Fibroblast of skin of scalp (primary cell): Measurements from ENCODE around the gene MTRF1L.
"Not testable (repeated sequence)": the region's sequence is repeated elsewhere in the genome, so short reads cannot be mapped to it uniquely, and the experiment has no call there.

Experiments used
- DNase-seq: peaks from one replicate; pipeline ENCODE4 v3.0.0-alpha.2; 2013

MTRF1L gene

DNA sequence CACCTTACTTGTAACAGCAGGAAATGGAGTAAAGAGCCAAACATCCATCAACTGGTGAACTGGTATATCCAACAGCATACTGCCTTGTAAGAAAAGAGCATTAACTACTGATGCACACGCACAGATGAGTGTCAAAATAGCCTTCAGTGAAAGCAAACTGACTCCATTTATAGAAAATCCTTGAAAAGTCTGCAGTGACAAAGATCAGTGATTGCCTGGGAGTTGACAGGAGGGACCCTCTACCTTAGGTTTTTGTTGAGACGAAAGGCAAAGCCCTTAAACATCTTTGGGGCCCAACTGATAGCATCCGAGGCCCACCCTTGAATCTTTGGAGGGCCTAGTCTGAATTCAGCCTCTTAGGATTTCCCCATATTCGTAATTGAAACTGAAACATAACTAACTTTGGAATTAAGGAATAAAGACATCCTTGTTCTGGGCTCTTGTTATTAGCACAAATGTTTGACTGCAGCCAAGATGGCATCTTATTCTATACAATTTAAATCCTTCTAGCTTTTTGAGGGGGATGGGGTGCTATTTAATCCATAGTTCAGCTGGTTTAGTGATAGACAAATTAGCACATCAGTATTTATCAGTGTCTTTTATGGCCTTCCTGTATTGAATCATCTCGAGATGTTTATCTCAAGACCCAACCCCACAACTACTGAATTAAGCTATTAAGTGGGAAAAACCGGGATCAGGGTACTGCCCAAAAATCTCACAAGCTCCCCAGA is 32.7 kb downstream of the MTRF1L start:
- no peak for DNase-seq

- not testable (repeated sequence) for DNase-seq
These were observed 36.2 kb downstream of the MTRF1L start for GRCh38 chr6:152966168-152966894.

GRCh38 chr6:152959333-152959732 is 43.2 kb downstream of the MTRF1L start:
- no peak for DNase-seq

- no peak for DNase-seq
These were observed 44.7 kb downstream of the MTRF1L start for GRCh38 chr6:152957796-152958195.

- DNase-seq: no peak
These were observed 48.1 kb downstream of the MTRF1L start for GRCh38 chr6:152954443-152954842.

- DNase-seq: peak; percentile 47
These were observed 49.5 kb downstream of the MTRF1L start for GRCh38 chr6:152952866-152953509.

DNA sequence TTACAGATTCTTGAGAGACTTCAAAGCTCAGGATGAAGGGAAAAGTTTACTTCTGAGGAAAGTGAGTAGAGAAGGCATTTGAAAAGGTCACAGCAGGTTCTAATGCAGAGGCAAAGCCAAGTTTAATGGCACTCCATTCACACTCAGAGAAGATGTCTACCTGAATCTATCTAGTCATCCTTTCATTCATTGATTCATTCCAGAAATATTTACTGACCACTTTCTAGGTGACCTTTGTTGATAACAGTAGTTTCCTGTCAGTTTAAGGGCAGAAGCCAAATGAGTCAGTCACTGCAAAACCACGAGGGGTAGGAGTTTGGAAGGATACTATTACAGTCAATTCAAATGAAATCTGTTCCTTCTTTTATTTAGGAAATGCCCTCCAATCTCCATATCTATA is 50.5 kb downstream of the MTRF1L start:
- DNase-seq: peak; percentile 8

GRCh38 chr6:152950240-152950639 is 52.3 kb downstream of the MTRF1L start:
- DNase-seq: no peak

- peak; percentile 47 for DNase-seq
These were observed 54.2 kb downstream of the MTRF1L start for GRCh38 chr6:152948150-152948768.

DNA sequence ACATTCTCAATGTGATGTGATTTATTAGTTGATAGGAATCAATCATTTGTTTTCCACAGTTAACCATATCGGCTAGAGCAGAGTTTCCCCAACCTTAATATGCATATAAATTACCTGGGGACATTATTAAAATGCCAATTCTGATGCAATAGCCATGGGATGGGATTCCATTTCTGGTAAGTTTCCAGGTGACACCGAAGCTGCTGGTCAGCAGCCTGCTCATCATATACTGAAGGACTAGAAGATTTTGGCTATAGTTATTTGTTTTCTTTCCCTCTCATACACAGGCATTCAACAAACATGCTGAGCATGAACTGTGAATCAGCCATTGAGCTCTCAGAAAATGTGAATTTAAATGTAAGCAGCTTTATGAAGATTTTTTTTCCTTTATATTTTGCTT is 55.5 kb downstream of the MTRF1L start:
- DNase-seq: peak; percentile 0

- no peak for DNase-seq
These were observed 56.0 kb downstream of the MTRF1L start for GRCh38 chr6:152946484-152946883.

DNA sequence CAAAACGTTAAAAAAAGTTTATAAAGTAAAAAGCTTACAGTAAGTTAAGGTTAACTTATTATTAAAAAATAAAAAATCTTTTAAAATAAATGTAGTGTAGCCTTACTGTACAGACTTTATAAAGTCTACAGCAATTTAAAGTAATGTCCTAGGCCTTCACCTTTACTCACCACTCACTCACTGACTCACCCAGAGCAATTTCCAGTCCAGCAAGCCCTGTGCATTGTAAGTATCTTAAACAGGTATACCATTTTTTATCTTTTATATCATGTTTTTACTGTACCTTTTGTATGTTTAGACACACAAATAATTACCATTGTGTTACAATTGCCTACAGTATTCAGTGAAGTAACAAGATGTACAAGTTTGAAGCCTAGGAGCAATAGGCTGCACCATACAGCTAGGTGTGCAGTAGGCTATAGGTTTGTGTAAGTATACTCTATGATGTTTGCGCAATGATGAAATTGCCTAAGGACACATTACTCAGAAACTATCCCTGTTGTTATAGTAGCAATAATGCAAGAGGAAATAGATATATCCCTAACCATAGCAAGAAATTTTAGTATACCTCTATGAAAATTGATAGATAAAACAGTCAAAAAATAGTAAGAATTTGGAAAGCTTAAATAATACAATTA is 59.1 kb downstream of the MTRF1L start:
- no peak for DNase-seq

- no peak for DNase-seq
These were observed 60.1 kb downstream of the MTRF1L start for GRCh38 chr6:152942319-152942869.

DNA sequence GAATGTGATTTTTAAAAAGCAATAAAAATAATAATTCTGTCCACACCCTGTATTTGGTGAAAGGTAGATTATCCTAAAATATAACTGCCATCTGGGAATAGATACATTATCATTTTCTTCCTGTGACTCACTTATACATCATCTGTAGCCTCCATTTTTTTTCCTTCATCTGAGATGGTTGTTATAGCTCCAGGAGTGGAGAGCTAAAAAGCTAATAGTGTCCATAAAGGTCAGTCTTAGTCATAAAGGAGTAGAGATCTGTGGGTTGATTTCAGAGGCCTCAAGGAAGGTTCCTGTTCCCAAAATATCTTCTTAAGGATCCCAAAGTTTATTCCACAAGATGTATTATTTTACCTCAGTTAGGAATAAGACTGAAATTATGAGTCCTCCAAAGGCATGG is 60.8 kb downstream of the MTRF1L start:
- no peak for DNase-seq
